OCI-LY7 (cell line): ENCODE results near the gene DIPK1B.

Experiments
- EZH2phosphoT487 ChIP-seq: fragments of 200-600 bp; sonication (generic); IDR thresholded peaks from 2 replicates; pipeline ENCODE4 v1.6.1; 2018; ENCODE audit warnings: low read depth, borderline replicate concordance, mild to moderate bottlenecking, mixed run types, antibody characterized with exemption, low read length, moderate library complexity, mixed read lengths
- TF ChIP-seq, protein P1 (sequence below): fragments of 200-600 bp; sonication (generic); conservative IDR thresholded peaks from 2 replicates; pipeline ENCODE4 v1.5.1; 2014; ENCODE audit warnings: mild to moderate bottlenecking, antibody characterized with exemption, low read length, moderate library complexity, mixed read lengths

DNA sequence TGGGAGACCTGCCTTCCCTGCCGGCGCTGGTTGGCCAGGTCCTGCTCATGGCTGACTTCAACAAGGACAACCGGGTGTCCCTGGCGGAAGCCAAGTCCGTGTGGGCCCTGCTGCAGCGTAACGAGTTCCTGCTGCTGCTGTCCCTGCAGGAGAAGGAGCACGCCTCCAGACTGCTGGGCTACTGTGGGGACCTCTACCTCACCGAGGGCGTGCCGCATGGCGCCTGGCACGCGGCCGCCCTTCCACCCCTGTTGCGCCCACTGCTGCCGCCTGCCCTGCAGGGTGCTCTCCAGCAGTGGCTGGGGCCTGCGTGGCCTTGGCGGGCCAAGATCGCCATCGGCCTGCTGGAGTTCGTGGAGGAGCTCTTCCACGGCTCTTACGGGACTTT lies 10.6 kb downstream of the DIPK1B start:
- TF ChIP-seq, protein P1, sequence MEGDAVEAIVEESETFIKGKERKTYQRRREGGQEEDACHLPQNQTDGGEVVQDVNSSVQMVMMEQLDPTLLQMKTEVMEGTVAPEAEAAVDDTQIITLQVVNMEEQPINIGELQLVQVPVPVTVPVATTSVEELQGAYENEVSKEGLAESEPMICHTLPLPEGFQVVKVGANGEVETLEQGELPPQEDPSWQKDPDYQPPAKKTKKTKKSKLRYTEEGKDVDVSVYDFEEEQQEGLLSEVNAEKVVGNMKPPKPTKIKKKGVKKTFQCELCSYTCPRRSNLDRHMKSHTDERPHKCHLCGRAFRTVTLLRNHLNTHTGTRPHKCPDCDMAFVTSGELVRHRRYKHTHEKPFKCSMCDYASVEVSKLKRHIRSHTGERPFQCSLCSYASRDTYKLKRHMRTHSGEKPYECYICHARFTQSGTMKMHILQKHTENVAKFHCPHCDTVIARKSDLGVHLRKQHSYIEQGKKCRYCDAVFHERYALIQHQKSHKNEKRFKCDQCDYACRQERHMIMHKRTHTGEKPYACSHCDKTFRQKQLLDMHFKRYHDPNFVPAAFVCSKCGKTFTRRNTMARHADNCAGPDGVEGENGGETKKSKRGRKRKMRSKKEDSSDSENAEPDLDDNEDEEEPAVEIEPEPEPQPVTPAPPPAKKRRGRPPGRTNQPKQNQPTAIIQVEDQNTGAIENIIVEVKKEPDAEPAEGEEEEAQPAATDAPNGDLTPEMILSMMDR: no peak
- no peak for TF ChIP-seq EZH2phosphoT487
